SK-N-MC (cell line): Measurements from ENCODE around the gene GOLGA2.

Source experiments
- EZH2 ChIP-seq: fragments of 200-600 bp; sonication (generic); IDR thresholded peaks from one replicate; pipeline ENCODE4 v1.6.1; 2017; ENCODE audit warnings: antibody characterized with exemption
- POLR2AphosphoS5 ChIP-seq: IDR thresholded peaks from 2 replicates; pipeline ENCODE4 v1.6.1; 2012; ENCODE audit warnings: mild to moderate bottlenecking, low read depth, low read length, borderline replicate concordance

GRCh38 chr9:128253140-128253990, 22.4 kb downstream of the GOLGA2 start:
- no peak for TF ChIP-seq POLR2AphosphoS5
- TF ChIP-seq EZH2 = no peak
